NCI-H2196 treated with DMSO at 0.1 percent for 48 hours (cell line): Measurements from ENCODE around the gene PDE11A.
"Not testable (repeated sequence)": the region's sequence is repeated elsewhere in the genome, so short reads cannot be mapped to it uniquely, and the experiment has no call there.

Experiments used
- DNase-seq: peaks from one replicate; lab custom pipeline; 2025; ENCODE audit not compliant: unreplicated experiment; lab: John Stamatoyannopoulos, UW

PDE11A gene

GRCh38 chr2:178009813-178010212 lies 62.8 kb downstream of the PDE11A start:
- DNase-seq = no peak

- peak; percentile 71 for DNase-seq
These were observed 63.8 kb downstream of the PDE11A start for GRCh38 chr2:178008636-178009289.

GRCh38 chr2:178006710-178007109 lies 65.9 kb downstream of the PDE11A start:
- no peak for DNase-seq

- DNase-seq = no peak
These were observed 66.8 kb downstream of the PDE11A start for GRCh38 chr2:178005756-178006155.

- DNase-seq = no peak
These were observed 70.5 kb downstream of the PDE11A start for GRCh38 chr2:178002038-178002437.

- no peak for DNase-seq
These were observed 73.6 kb downstream of the PDE11A start for GRCh38 chr2:177998996-177999395.

- DNase-seq = no peak
These were observed 74.6 kb downstream of the PDE11A start for GRCh38 chr2:177998006-177998405.

- DNase-seq = no peak
These were observed 79.6 kb downstream of the PDE11A start for GRCh38 chr2:177992992-177993391.

GRCh38 chr2:177989029-177989885 lies 83.3 kb downstream of the PDE11A start:
- DNase-seq = no peak

GRCh38 chr2:177984749-177985148 lies 87.8 kb downstream of the PDE11A start:
- DNase-seq = no peak

GRCh38 chr2:177983183-177983788 lies 89.3 kb downstream of the PDE11A start:
- peak; percentile 11 for DNase-seq

- no peak for DNase-seq
These were observed 99.8 kb downstream of the PDE11A start for GRCh38 chr2:177972782-177973181.

- no peak for DNase-seq
These were observed 100.5 kb downstream of the PDE11A start for GRCh38 chr2:177972123-177972522.

GRCh38 chr2:177970670-177971454 lies 101.7 kb downstream of the PDE11A start:
- DNase-seq = no peak

- no peak for DNase-seq
These were observed 107.7 kb downstream of the PDE11A start for GRCh38 chr2:177964892-177965291.

GRCh38 chr2:177952151-177952550 lies 120.4 kb downstream of the PDE11A start:
- no peak for DNase-seq

GRCh38 chr2:177947598-177947997 lies 125.0 kb downstream of the PDE11A start:
- DNase-seq = not testable (repeated sequence)

GRCh38 chr2:177944530-177944929 lies 128.0 kb downstream of the PDE11A start:
- not testable (repeated sequence) for DNase-seq

- no peak for DNase-seq
These were observed 129.8 kb downstream of the PDE11A start for GRCh38 chr2:177942731-177943130.

- no peak for DNase-seq
These were observed 133.4 kb downstream of the PDE11A start for GRCh38 chr2:177939211-177939610.

- DNase-seq = no peak
These were observed 141.7 kb downstream of the PDE11A start for GRCh38 chr2:177930916-177931315.
